ENCODE results near the gene AEBP1. TPM values are rescaled to one million over a fixed set of nuclear protein-coding genes. Genes with fewer than 3 reads are reported as not detected.

The AEBP1 gene
- total and polyA plus RNA-seq, 2 experiments from 2014 or later, result 15.1 to 42.0 TPM

- Mint-ChIP-seq H3K4me3 (no peak overlapping the region), H3K4me1 (no peaks in the 10 kb centered on the region), H3K27ac (no peak overlapping the region), H3K9me3 (no peaks in the 10 kb centered on the region), H3K27me3 (ENCODE audit: insufficient read depth, low read depth, poor library complexity) (no peaks in the 10 kb centered on the region), H3K36me3 (ENCODE audit: low read depth) (peaks cover 54% of the 10 kb centered on the region)
- no peak for TF ChIP-seq NANOG (IDR thresholded peaks at IDR 0.05; ENCODE audit: borderline replicate concordance)
- TF ChIP-seq ZNF462 (CRISPR knock-in tag; IDR thresholded peaks at IDR 0.05), result no peak
- TF ChIP-seq CTCF (conservative IDR thresholded peaks at IDR 0.05; ENCODE audit: low read depth in 2 of 2), result no peak
- no peak for TF ChIP-seq CREB1 (CRISPR knock-in tag; IDR thresholded peaks at IDR 0.05; ENCODE audit: low read depth)
- TF ChIP-seq EZH2 (IDR thresholded peaks at IDR 0.05; ENCODE audit: low read depth, unreplicated experiment), result no peak
- TF ChIP-seq EZH2phosphoT487 (IDR thresholded peaks at IDR 0.05; ENCODE audit: unreplicated experiment), result no peak
- TF ChIP-seq POLR2AphosphoS5 (IDR thresholded peaks at IDR 0.05; ENCODE audit: low read depth), result no peak
- no peak for TF ChIP-seq ZNF331 (CRISPR knock-in tag; IDR thresholded peaks at IDR 0.05; ENCODE audit: low read depth)
- TF ChIP-seq ETS1 (IDR thresholded peaks at IDR 0.05), result no peak
- no peak for TF ChIP-seq JUNB (IDR thresholded peaks at IDR 0.05; ENCODE audit: unreplicated experiment)
- no peak for TF ChIP-seq ZNF114 (CRISPR knock-in tag; IDR thresholded peaks at IDR 0.05)
- no peaks in the 10 kb centered on the region for H3K9me2 ChIP-seq (ENCODE audit: insufficient read depth)
- DNase-seq (ENCODE audit: low spot score) (no peak), ATAC-seq (no peak)
- no peak overlapping the region for H2AFZ ChIP-seq
- no peaks in the 10 kb centered on the region for H3K79me2 ChIP-seq (replicated peaks; ENCODE audit: insufficient read depth)
- no peaks in the 10 kb centered on the region; the same call in 1 of the 2 replicates for H3K36me3 ChIP-seq (ENCODE audit: insufficient read depth)
- H3K4me3 ChIP-seq, result no peak overlapping the region
- no peak overlapping the region for H3K4me2 ChIP-seq
- no peaks in the 10 kb centered on the region for H3K27me3 ChIP-seq (ENCODE audit: insufficient read depth)
- H3F3A ChIP-seq (replicated peaks; ENCODE audit: low read depth), result no peaks in the 10 kb centered on the region
- no peak overlapping the region for H3K27ac ChIP-seq (ENCODE audit: low read depth)
- peaks cover 5% of the 10 kb centered on the region for H4K20me1 ChIP-seq (replicated peaks; ENCODE audit: insufficient read depth)
- no peaks in the 10 kb centered on the region; the same call in 1 of the 2 replicates for H3K4me1 ChIP-seq (ENCODE audit: insufficient read depth)
These were observed 46.0 kb upstream of the AEBP1 start for GRCh38 chr7:44057849-44058758.
